A172 (cell line): ENCODE results near the gene AMZ1. TPM values are rescaled to one million over a fixed set of nuclear protein-coding genes. Genes with fewer than 3 reads are reported as not detected.
"Not testable (repeated sequence)": the region's sequence is repeated elsewhere in the genome, so short reads cannot be mapped to it uniquely, and the experiment has no call there.

Experiments
- DNase-seq: peaks from one replicate; pipeline ENCODE4 v3.0.0-alpha.2; 2015; ENCODE audit warnings: low spot score
- total RNA-seq: library from RNA; depleted of rRNA; stranded (reverse); fragments of >200 nt; shearing (Covaris generic); gene quantifications from 2 replicates; pipeline ENCODE4 v1.2.3, GENCODE V29; 2014

AMZ1 gene
- total RNA-seq, 1 experiment from 2014 or later: 0.28 TPM

DNA sequence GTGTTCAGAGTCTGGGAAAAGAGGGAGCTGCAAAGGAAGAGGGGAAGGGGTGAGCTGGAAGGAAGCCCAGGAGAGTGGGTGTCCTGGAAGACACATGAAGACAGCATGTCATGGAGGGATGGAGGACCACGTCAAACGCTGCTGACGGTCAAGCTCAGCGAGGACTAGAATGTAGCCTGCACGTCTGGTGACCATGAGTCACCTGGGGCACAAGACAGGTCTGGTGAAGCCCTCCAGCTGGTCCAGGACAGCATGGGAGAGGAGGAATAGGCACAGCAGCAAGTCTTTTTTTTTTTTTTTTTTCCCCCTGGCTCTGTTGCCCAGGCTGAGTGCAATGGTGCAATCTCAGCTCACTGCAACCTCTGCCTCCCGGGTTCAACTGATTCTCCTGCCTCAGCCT, 19.6 kb upstream of the AMZ1 start:
- peak; percentile 80 for DNase-seq

DNA sequence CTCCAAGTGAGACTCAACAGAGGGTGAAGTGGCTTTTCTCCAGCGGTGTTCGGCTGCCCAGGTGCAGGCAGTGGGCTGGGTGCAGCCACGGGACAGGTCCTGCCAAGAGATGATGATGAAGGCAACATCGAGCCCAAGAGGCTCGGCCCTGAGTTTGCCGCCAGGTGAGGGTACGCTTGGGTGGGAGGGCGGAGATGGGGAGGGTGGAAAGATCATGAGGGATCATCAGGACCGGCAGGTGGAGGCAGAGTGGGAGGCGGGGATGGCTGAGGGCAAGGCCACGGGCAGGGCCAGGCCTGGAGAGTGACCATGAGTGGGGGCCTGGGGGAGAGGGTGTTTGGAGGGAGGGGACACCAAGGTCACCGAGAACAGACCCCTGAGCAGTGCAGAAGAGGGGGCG, 17.8 kb upstream of the AMZ1 start:
- DNase-seq: no peak

DNA sequence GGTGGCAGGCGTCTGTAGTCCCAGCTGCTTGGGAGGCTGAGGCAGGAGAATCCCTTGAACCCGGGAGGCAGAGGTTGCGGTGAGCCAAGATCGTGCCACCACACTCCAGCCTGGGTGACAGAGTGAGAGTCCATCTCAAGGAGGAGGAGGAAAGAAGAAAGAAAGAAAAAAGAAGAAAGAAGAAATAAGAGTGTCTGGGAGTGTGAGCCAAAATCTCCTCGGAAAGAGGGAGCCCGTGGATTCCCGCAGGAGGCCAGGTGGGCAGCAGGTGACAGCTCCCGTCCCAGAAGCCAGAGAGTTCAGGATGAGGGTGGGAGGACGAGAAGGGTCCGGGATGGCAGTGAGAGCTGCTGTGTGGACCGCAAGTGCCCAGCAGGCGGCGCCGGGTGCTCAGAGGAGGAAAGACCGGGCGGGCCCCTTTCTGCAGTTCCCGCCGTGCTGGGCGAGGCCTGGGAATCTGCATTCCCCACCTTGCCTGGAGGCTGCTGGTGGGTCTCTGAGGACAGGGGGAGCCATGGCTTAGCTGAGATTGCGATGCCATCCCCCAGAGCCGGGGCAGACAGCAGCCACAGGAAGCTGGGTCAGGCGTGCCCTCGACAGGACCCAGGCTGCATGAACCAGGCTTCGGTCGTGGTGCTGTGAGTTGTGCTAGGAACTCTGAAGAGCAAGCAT, 17.1 kb upstream of the AMZ1 start:
- peak; percentile 67 for DNase-seq

DNA sequence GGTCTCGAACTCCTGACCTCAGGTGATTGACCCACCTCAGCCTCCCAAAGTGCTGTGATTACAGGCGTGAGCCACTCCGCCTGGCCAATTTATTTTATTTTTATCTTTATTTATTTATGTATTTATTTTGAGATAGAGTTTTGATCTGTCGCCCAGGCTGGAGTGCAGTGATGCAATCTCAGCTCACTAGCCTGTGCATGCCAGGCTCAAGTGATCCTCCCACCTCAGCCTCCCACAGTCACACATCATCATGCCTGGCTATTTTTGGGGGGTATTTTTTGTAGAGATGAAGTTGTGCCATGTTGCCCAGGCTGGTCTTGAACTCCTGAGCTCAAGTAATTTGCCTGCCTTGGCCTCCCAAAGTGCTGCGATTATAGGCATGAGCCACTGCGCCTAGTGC, 14.8 kb upstream of the AMZ1 start:
- DNase-seq: not testable (repeated sequence)

DNA sequence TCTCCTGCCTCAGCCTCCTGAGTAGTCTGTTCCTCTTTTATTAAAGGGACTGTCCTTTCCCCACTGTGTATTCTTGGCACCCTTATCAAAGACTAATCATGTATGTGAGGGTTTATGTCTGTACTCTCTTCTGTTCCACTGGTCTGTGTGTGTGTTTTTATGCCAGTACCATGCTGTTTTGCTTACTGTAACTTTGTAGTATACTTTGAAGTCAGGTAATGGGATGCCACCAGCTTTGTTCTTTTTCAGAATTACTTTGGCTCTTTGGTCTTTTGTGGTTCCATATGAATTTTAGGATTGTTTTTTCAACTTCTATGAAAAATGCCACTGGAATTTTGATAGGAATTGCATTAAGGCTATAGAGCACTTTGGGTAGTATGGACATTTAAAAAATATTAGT, 14.1 kb upstream of the AMZ1 start:
- no peak for DNase-seq

DNA sequence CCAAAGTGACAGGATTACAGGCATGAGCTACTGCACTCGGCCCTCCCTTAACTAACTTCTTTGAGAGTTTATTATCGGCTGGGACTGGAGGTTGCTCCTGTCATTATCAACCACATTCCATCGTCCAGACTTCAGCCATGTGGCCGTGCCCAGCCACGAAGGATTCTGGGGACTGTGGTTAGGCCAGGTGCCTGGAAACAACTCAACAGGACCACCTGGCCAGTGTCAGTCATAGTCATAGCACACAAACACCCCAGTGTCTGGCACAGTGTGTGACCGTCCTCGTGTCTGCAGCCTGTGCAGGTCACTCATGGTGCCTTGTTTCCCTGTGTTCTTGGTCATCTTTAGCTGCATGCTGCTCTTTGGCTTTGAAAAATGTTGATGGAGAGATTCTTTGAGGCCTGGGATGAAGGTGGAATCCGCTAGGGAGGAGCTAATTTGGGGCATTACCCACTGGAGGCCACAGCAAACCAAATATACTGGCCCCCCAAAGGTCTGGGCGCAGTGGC, 12.7 kb upstream of the AMZ1 start:
- no peak for DNase-seq

DNA sequence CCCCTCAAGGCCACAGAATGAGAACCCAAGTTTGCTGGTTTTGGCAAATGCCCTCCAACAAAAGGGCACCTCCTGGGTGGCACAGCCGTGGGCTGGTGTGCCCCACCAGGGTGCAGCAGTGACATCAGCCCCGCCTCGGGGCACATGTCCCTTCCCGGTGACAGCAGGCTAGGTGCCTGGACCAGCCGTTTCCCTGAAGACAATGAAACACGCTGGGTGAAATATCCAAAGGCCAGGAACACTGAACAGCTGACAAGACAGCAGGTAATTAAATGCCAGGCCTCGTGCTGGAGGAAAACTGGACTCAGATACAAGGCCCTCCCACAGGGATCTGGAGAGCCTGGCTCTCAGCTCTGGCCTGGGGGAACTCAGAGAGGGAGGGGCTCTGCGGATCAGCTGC, 11.4 kb upstream of the AMZ1 start:
- not testable (repeated sequence) for DNase-seq

DNA sequence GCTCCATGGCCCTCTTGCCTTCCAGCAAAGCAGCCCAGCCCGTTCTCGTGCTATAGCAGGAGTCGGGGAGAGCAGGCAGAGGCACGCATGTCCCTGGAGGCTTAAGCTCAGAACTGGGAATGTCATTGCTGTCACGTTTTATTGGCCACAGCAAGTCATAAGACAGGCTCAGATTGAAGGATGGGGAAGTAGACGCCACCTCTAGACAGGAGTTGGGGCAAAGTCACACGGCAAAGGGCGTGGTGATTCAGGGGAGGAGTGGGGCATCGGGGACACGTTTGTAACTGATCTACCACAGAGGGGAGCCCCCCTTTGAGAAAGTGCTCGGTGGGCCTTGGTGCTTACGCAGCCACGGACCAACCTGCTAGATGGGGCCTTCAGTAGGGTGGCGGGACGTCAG, 9.5 kb upstream of the AMZ1 start:
- not testable (repeated sequence) for DNase-seq

DNA sequence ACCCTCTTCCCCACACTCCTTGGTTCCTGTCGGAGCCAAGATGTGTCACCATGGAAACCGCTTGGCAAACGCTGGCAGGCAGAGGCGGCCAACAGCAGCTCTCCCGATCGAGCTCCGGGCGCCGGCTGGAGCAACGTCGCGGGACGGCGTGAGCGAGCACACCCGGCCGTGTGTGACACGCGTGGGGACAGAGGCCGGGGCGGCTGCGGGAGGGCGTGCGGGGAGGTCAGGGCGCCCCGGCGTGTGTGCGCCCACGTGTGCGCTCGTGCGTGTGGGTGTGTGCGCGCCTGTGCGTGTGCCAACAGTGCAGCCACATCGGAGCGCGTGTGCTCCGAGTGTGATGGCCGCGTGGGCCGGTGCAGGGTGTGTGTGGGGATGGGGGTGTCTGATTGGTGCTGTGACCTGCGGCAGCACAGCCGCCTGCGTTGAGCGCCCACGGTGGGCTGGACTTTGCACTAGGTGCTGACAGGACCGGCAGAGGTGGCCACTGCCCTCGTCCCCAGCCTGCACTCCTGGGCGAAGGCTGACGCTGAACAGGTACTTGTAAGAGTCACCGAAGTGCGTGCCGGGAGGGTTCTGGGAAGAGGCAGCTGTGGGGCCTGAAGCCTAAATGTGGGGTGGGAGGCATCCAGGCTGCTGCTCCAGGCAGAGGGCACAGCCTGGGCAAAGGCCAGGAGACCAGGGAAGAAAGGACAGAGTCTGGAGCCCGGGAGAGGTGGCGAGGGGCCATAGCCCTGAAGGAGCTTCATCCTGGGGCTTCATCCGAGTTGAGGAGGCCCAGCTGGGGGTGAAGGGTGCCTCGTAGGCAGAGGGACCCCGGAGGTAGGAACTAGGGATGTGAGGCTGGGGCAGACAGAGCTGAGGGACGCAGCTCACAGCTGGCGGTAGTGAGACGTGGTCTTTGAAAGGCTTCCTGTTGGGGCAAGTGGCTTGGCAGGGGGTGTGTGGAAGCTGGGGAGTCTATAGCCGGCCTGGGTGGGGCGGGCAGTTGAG, 8.6 kb upstream of the AMZ1 start:
- not testable (repeated sequence) for DNase-seq

DNA sequence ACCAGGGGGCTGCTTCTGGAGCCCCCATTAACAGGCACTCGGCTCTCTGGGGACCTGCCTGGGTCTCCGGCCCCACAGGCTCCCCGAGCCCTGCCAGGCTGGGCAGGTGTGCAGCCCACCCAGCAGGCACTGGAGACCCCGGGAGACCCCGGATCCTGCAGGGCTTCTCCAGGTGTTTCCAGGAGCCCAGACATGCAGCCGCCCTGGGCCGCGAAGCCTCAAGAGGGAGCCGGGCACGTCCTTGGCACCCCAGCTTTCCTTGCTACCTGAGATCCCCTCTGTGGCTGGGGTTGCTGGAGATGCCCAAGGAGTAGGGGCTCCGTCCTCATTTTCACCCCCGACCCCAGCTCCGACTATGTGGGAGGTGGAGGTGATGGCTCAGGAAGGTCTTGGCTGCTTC, 7.7 kb upstream of the AMZ1 start:
- no peak for DNase-seq

DNA sequence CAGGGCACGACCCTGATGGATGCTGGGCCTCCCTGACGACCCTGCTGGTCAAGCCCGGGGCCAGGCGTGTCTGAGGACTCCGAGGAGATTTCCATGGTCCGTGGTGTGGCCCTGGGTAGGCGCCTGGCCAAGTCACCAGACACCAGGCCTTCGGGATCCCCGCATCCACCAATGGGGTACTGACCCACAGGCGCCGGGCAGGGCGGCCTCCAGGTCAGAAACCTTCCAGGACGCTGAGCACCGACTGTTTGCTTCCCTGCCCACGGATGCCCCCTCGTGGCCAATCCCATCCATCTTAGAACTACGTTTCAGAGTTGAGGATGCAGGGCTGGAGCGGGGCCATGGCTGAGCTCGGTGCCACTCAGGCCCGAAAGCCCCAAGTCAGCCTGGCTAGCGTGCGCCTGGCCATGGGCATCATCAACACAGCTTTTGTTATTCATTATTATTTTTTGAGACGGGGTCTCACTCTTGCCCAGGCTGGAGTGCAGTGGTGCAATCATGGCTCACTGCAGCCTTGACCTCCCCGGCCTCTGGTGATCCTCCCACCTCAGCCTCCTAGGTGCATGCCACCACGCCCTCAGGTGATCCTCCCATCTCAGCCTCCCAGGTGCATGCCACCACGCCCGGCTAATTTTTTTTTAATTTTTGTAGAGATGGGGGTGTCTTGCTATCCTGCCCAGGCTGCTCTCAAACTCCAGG, 7.1 kb upstream of the AMZ1 start:
- peak; percentile 70 for DNase-seq

DNA sequence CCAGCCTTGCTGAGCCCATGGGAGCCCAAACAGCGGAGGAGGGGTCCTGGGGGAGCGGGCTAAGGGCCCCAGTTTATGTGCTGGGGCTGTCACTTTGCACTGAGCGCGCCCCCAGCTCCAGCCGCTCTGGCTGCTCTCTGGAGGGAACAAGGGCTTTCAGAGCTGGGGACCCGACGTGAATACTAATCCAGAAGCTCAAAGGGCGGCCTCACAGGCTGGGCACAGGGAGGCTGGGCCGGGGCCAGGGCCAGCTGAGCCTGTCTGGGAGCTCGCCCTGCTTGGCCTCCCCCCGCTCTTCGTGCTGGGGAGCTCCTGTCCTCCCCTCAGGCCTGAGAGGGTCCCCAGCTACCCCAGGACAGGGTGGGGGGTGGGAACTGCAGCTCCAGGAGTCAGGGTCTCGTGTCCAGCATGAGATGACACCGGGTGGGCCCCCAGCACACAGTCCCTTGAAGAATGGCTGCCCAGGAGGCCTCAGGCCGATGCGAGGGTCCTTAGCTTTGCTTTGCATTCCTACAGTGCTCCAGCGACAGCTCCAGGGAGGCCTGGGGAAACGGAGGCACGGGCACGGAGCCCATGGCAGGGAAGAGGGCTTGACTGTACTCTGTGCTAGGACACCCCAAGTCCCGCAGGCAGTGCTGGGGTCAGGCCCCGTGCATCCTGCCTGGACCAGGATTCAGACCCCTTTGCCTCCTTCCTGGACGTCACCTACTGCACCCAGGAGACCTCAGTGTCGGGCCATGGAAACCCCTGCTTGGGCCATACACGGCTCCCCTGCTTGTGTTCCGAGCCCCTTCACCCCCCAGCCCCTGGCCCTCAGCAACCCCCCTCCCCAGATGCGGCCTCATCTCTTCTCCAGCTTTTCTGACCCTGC, 5.8 kb upstream of the AMZ1 start:
- DNase-seq: no peak

DNA sequence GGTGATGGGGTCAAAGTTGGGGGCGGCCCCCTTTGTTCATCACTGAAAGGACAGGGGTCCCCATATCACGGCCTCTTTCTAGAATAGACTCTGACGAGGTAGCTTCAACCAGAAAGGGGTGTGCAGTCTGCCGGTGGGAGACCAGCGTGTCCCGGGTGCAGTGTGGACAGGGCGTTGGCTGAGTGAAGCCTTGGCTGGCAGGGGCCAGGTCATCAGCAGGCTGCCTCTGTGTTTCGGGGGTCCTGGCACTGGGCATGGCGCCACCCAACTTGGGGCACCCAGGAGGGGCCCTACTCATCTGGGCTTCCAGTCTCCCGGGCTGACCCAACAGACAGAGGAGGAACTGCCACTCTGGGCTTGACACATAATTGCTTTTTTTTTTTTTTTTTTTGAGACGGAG, 3.5 kb upstream of the AMZ1 start:
- DNase-seq: no peak

DNA sequence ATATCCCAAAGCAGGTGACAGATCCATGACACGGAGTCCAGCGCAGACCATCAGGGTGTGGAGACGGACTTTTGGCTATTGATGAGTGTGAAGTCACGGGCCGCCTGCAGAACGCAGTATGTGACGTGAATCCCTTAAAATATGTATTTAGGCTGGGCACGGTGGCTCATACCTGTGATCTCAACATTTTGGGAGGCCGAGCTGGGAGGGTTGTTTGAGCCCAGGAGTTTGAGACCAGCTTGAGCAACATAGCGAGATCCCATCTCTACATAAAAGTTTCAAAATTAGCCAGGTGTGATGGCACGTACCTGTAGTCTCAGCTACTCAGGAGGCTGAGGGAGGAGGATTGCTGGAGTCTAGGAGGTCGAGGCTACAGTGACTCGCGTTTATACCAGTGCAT, 1.9 kb upstream of the AMZ1 start:
- no peak for DNase-seq

DNA sequence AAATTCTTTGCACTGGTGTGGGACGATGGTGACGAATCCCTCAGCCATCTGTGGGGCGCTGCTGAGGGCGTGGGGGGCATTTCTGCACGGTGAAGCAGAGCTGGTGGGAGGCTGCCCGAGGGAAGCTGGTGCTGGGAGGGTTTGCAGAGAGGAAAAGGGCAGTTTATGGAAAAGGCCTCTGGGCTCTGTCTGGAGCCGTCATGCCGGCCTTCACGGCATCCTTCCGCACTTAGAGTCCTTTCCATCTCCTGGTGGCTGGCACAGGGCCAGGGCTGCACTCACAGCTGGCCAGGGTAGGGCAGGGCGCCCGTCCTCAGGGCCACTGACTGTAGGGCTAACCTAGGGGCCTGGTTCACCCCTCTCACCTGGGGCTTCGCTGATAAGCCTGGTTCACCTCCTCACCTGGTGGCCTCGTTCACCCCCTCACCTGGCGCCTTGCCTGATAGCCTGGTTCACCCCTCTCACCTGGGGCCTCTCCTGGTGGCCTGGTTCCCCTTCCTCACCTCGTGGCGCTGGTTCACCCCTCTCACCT, 598 bp upstream of the AMZ1 start:
- peak; percentile 61 for DNase-seq

DNA sequence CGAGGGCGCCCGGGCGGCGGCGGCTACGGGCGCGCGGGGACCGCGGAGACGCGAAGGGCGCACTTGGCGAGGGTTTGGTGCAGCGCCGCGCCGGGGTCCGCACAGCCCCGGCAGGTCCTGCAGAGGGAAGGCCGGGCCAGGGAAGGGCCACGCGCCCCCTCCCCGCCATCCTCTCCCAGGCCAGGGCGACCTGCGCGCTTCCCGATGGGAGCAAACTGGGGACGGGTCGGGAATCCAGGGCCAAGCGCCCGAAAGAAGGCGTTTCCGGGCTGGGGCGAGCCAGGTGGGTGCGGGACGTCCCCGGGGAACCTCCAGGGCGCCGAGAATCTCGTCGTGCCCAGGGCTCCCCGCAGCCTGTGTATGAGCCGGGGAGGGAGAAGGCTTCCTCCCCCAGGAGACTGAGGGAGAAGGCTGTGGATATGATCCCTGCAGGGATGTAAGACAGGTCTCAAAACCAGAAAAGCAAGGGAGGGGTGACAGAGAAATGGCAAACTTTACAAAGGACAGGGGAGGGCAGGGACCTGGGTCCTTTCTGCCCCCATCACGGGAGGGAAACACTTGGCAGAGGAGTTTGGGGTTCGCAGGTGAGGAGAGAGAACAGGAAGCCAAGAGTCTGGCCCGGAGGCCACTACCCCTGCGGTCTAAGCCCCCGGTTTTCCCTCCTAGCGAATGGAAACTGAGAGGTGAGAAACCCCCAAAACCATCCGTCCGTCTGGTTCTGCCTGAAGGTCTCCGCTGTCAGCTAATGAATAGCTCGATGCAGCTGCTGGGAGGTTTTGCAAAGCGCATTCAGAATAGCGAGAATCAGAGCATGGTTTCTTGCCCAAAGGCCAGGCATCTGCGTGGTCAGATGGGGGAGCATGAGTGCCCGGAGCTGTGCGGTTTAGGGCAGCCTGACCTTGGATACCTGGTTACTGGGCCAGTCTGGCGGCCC, 674 bp downstream of the AMZ1 start:
- DNase-seq: no peak

DNA sequence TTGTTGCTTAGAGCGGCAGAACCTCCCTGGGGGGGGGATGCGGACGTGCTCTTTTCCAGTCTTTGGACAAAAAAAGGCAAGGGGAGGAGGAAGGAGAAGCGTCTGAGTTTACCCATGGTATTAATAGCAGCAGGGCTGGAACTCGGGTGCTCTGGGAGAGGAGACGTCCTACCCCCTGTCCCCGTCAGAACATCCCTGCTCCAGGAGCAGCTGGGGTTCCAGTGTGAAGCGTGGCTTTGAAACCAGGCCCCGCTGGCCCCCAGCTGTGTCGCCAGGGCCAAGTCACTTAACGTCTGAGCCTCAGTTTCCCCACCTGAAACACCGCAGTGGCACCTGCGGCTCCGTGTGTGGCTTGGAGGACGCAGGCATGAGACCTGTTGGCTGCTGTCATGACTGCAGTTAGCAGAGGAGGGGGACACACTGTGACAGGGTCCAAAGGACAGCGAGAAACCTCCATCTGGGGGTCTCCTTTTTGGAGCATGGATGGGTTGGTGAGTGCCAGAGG, 1.4 kb downstream of the AMZ1 start:
- no peak for DNase-seq

DNA sequence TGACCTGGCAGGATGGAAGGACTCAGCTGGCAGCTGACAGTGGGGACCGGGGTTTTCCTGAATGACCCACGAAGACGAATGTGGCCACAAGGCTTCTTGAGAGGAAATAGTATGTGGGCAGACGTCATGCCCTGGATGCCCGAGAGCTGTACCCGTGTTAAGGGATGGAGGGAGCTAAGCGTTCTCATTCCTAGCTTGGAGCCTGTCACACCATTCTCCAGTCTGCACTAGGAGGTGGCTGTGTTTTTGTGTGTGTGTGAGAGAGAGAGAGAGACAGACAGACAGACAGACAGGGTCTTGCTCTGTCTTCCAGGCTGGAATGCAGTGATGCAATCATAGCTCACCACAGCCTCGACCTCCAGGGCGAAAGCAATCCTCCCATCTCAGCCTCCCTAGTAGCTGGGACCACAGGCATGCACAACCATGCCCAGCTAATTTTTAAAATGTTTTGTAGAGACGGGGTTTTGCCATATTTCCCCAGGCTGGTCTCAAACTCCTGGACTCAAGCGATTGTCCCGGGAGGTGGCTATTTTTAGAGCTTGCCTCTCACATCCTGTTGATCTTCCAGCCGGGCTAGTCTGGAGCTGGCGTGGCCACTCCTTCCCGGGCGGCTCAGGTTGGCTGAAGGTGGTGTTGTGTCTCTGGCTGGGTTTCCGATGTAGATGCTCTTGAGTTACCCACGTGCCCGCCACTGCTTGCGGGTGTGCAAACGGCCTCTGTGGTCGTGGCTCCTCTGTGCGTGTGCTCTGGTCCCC, 2.1 kb downstream of the AMZ1 start:
- peak; percentile 74 for DNase-seq
